Loucy (cell line): Measurements from ENCODE around the gene PARD3B.

Experiments
- CTCF ChIP-seq: fragments of 200-600 bp; sonication (generic); conservative IDR thresholded peaks from 2 replicates; pipeline ENCODE4 v1.5.1; 2014; ENCODE audit warnings: mild to moderate bottlenecking, antibody characterized with exemption, low read length
- EZH2phosphoT487 ChIP-seq: fragments of 200-600 bp; IDR thresholded peaks from 2 replicates; pipeline ENCODE4 v1.6.1; 2018; ENCODE audit warnings: antibody characterized with exemption, mild to moderate bottlenecking, moderate library complexity, borderline replicate concordance

- no peak for TF ChIP-seq CTCF
- no peak for TF ChIP-seq EZH2phosphoT487
Observed at GRCh38 chr2:204945376-204945775, 400.1 kb downstream of the PARD3B start.
